ENCODE data around the gene MAP7.

Gene MAP7

GRCh38 chr6:136370988-136371728, 179.1 kb downstream of the MAP7 start:
- no peak for DNase-seq

- no peak for DNase-seq
These were observed 184.4 kb downstream of the MAP7 start for GRCh38 chr6:136365776-136366354.

GRCh38 chr6:136362421-136363356, 187.5 kb downstream of the MAP7 start:
- DNase-seq, result no peak

GRCh38 chr6:136361787-136362186, 188.4 kb downstream of the MAP7 start:
- DNase-seq, result no peak

- no peak for DNase-seq
These were observed 189.4 kb downstream of the MAP7 start for GRCh38 chr6:136360783-136361182.

- DNase-seq, result no peak
These were observed 190.4 kb downstream of the MAP7 start for GRCh38 chr6:136359851-136360250.

- DNase-seq, result no peak
These were observed 198.6 kb downstream of the MAP7 start for GRCh38 chr6:136351518-136352110.

- no peak for DNase-seq
These were observed 199.3 kb downstream of the MAP7 start for GRCh38 chr6:136350914-136351313.

GRCh38 chr6:136347847-136348246, 202.4 kb downstream of the MAP7 start:
- no peak for DNase-seq

- DNase-seq, result no peak
These were observed 205.1 kb downstream of the MAP7 start for GRCh38 chr6:136345145-136345544.

- no peak for DNase-seq
These were observed 205.8 kb downstream of the MAP7 start for GRCh38 chr6:136344420-136344819.

GRCh38 chr6:136343700-136344099, 206.5 kb downstream of the MAP7 start:
- no peak for DNase-seq

GRCh38 chr6:136343275-136343674, 206.9 kb downstream of the MAP7 start:
- DNase-seq, result no peak

- DNase-seq, result no peak
These were observed 208.3 kb downstream of the MAP7 start for GRCh38 chr6:136341967-136342366.

GRCh38 chr6:136341367-136341766, 208.9 kb downstream of the MAP7 start:
- DNase-seq, result no peak

- DNase-seq, result no peak
These were observed 211.7 kb downstream of the MAP7 start for GRCh38 chr6:136338486-136338885.

- no peak for DNase-seq
These were observed 212.6 kb downstream of the MAP7 start for GRCh38 chr6:136337606-136338005.

GRCh38 chr6:136337121-136337520, 213.1 kb downstream of the MAP7 start:
- DNase-seq, result no peak

- DNase-seq, result no peak
These were observed 214.4 kb downstream of the MAP7 start for GRCh38 chr6:136335736-136336363.

GRCh38 chr6:136334853-136335252, 215.4 kb downstream of the MAP7 start:
- no peak for DNase-seq

- DNase-seq, result no peak
These were observed 215.8 kb downstream of the MAP7 start for GRCh38 chr6:136334465-136334846.

GRCh38 chr6:136333824-136334464, 216.3 kb downstream of the MAP7 start:
- DNase-seq, result no peak
